H9 (cell line): Measurements from ENCODE around the gene DND1. TPM values are rescaled to one million over a fixed set of nuclear protein-coding genes. Genes with fewer than 3 reads are reported as not detected.

Experiments used
- DNase-seq: peaks from one replicate; pipeline ENCODE4 v3.0.0-alpha.2; 2017
- H2AFZ ChIP-seq: one replicate; pipeline ENCODE4 v1.6.1; 2013; ENCODE audit warnings: mild to moderate bottlenecking, low read length, control low read depth, moderate library complexity
- H2AK5ac ChIP-seq: 2 replicates; pipeline ENCODE4 v1.6.1; 2013; ENCODE audit warnings: low read length, control low read depth, mixed read lengths; ENCODE audit not compliant: insufficient read length
- H2BK120ac ChIP-seq: one replicate; pipeline ENCODE4 v1.6.1; 2013; ENCODE audit warnings: low read depth, mild to moderate bottlenecking, low read length, control low read depth, inconsistent platforms; ENCODE audit not compliant: poor library complexity, severe bottlenecking
- H2BK12ac ChIP-seq: 2 replicates; pipeline ENCODE4 v1.6.1; 2013; ENCODE audit warnings: low read length, control low read depth, mixed read lengths, low read depth; ENCODE audit not compliant: insufficient read length
- H2BK15ac ChIP-seq: 2 replicates; pipeline ENCODE4 v1.6.1; 2013; ENCODE audit warnings: low read depth, low read length, control low read depth
- H2BK20ac ChIP-seq: one replicate; pipeline ENCODE4 v1.6.1; 2013; ENCODE audit warnings: low read depth, mild to moderate bottlenecking, low read length, control low read depth, inconsistent platforms; ENCODE audit not compliant: poor library complexity, severe bottlenecking
- H2BK5ac ChIP-seq: 2 replicates; pipeline ENCODE4 v1.6.1; 2013; ENCODE audit warnings: low read length, control low read depth, mixed read lengths; ENCODE audit not compliant: insufficient read length
- H3K14ac ChIP-seq: 2 replicates; pipeline ENCODE4 v1.6.1; 2013; ENCODE audit warnings: low read length, control low read depth; ENCODE audit not compliant: insufficient read depth
- H3K18ac ChIP-seq: 2 replicates; pipeline ENCODE4 v1.6.1; 2013; ENCODE audit warnings: low read depth, mild to moderate bottlenecking, mixed read lengths, low read length, control low read depth; ENCODE audit not compliant: insufficient read length
- H3K23ac ChIP-seq: 2 replicates; pipeline ENCODE4 v1.6.1; 2013; ENCODE audit warnings: low read length, control low read depth, mixed read lengths, low read depth; ENCODE audit not compliant: insufficient read length
- H3K23me2 ChIP-seq: 2 replicates; pipeline ENCODE4 v1.6.1; 2013; ENCODE audit warnings: low read depth, mild to moderate bottlenecking, mixed read lengths, low read length, control low read depth; ENCODE audit not compliant: insufficient read length, poor library complexity, severe bottlenecking
- H3K27ac ChIP-seq: 2 replicates; pipeline ENCODE4 v1.5.1; 2013; ENCODE audit warnings: low read length, control low read depth, mixed read lengths, low read depth; ENCODE audit not compliant: insufficient read length
- H3K27me3 ChIP-seq: 2 replicates; pipeline ENCODE4 v1.6.1; 2013; ENCODE audit warnings: low read length, control low read depth, inconsistent platforms; ENCODE audit not compliant: insufficient read depth
- H3K4ac ChIP-seq: 2 replicates; pipeline ENCODE4 v1.6.1; 2013; ENCODE audit warnings: low read depth, mild to moderate bottlenecking, control low read depth, inconsistent platforms, low read length, moderate library complexity
- H3K4me1 ChIP-seq: 2 replicates; pipeline ENCODE4 v1.6.1; 2013; ENCODE audit warnings: low read length, control low read depth, inconsistent platforms; ENCODE audit not compliant: insufficient read depth
- H3K4me2 ChIP-seq: 2 replicates; pipeline ENCODE4 v1.6.1; 2013; ENCODE audit warnings: low read length, control low read depth, mixed read lengths; ENCODE audit not compliant: insufficient read length, insufficient read depth
- H3K56ac ChIP-seq: 2 replicates; pipeline ENCODE4 v1.6.1; 2013; ENCODE audit warnings: low read depth, mild to moderate bottlenecking, mixed read lengths, low read length, control low read depth; ENCODE audit not compliant: insufficient read length
- H3K79me1 ChIP-seq: 2 replicates; pipeline ENCODE4 v1.6.1; 2013; ENCODE audit warnings: low read depth, mild to moderate bottlenecking, moderate library complexity, low read length, control low read depth, inconsistent platforms; ENCODE audit not compliant: insufficient read depth, poor library complexity, severe bottlenecking
- H3K79me2 ChIP-seq: 2 replicates; pipeline ENCODE4 v1.6.1; 2013; ENCODE audit warnings: low read length, control low read depth, inconsistent platforms; ENCODE audit not compliant: insufficient read depth
- H3K9ac ChIP-seq: 2 replicates; pipeline ENCODE4 v1.6.1; 2013; ENCODE audit warnings: low read length, control low read depth, mixed read lengths; ENCODE audit not compliant: insufficient read length; ENCODE audit errors: extremely low read depth
- H3K9me3 ChIP-seq: one replicate; pipeline ENCODE4 v1.6.1; 2013; ENCODE audit warnings: low read depth, low read length, inconsistent platforms; ENCODE audit not compliant: control insufficient read depth
- H3T11ph ChIP-seq: one replicate; pipeline ENCODE4 v1.6.1; 2013; ENCODE audit warnings: mild to moderate bottlenecking, low read length, control low read depth, inconsistent platforms
- H4K20me1 ChIP-seq: one replicate; pipeline ENCODE4 v1.6.1; 2013; ENCODE audit not compliant: control insufficient read depth, insufficient read length, insufficient read depth
- H4K5ac ChIP-seq: 2 replicates; pipeline ENCODE4 v1.6.1; 2013; ENCODE audit warnings: low read depth, mild to moderate bottlenecking, mixed read lengths, low read length, control low read depth; ENCODE audit not compliant: insufficient read length
- H4K8ac ChIP-seq: replicated peaks from 2 replicates; pipeline ENCODE4 v1.6.1; 2013; ENCODE audit warnings: low read length, control low read depth, mixed read lengths, low read depth; ENCODE audit not compliant: insufficient read length
- H4K91ac ChIP-seq: 2 replicates; pipeline ENCODE4 v1.6.1; 2013; ENCODE audit warnings: low read depth, mild to moderate bottlenecking, moderate library complexity, mixed read lengths, low read length, control low read depth; ENCODE audit not compliant: insufficient read length
- H3K27ac Mint-ChIP-seq, 3 experiments: 2 replicates in 2 of 3; 3 replicates in 1 of 3; pipeline ENCODE4 v1.8.0; 2020 to 2021; ENCODE audit warnings: mixed read lengths in 3 of 3, mild to moderate bottlenecking in 1 of 3, moderate library complexity in 1 of 3
- H3K27me3 Mint-ChIP-seq: 2 replicates; pipeline ENCODE4 v1.8.0; 2021; ENCODE audit warnings: low read depth, mild to moderate bottlenecking, moderate library complexity, mixed read lengths
- H3K36me3 Mint-ChIP-seq, 3 experiments: 2 replicates in 2 of 3; 3 replicates in 1 of 3; pipeline ENCODE4 v1.8.0; 2020 to 2021; ENCODE audit warnings: low read depth in 3 of 3, mixed read lengths in 3 of 3; ENCODE audit not compliant: insufficient read depth in 1 of 3
- H3K4me1 Mint-ChIP-seq, 2 experiments: 2 replicates each; pipeline ENCODE4 v1.8.0; 2020; ENCODE audit warnings: mixed read lengths in 2 of 2
- H3K4me3 Mint-ChIP-seq, 2 experiments: 2 replicates in 1 of 2; 3 replicates in 1 of 2; pipeline ENCODE4 v1.8.0; 2020 to 2021; ENCODE audit warnings: mild to moderate bottlenecking in 2 of 2, mixed read lengths in 2 of 2, moderate library complexity in 1 of 2
- H3K9me3 Mint-ChIP-seq, 2 experiments: 2 replicates in 1 of 2; 3 replicates in 1 of 2; pipeline ENCODE4 v1.8.0; 2020; ENCODE audit warnings: mild to moderate bottlenecking in 2 of 2, mixed read lengths in 2 of 2, moderate library complexity in 1 of 2
- CTCF ChIP-seq: fragments of 200-600 bp; sonication (generic); conservative IDR thresholded peaks from 3 replicates; pipeline ENCODE4 v1.8.0; 2021; ENCODE audit warnings: antibody characterized with exemption, mild to moderate bottlenecking
- WGBS: extraction: QIAGEN DNeasy Blood & Tissue Kit; methylation state at CpG from one replicate; pipeline ENCODE4 v1.1.7; 2013; ENCODE audit warnings: missing lambda C conversion rate, low lambda C conversion rate, mixed read lengths; ENCODE audit not compliant: insufficient read length; ENCODE audit errors: extremely low coverage; 5-methylcytosine and 5-hydroxymethylcytosine counted together
- total RNA-seq: library from RNA; stranded (reverse); gene quantifications from 2 replicates; pipeline ENCODE4 v1.2.1, GENCODE V29; 2021

The DND1 gene
- total RNA-seq, 1 experiment from 2014 or later = 2.4 TPM

GRCh38 chr5:140672455-140673186 is 755 bp downstream of the DND1 start:
- Histone ChIP-seq H2BK120ac (no peak overlapping the region), H3T11ph (no peak overlapping the region), H3K9ac (no peak overlapping the region), H2AK5ac (no peak overlapping the region), H3K4me1 (no peaks in the 10 kb centered on the region), H2AFZ (no peak overlapping the region), H3K4ac (no peak overlapping the region), H3K14ac (no peak overlapping the region), H3K23ac (no peak overlapping the region), H4K20me1 (no peaks in the 10 kb centered on the region), H3K27me3 (no peaks in the 10 kb centered on the region), H2BK20ac (no peak overlapping the region), H2BK5ac (no peak overlapping the region), H2BK12ac (no peak overlapping the region), H3K4me2 (no peak overlapping the region), H2BK15ac (no peak overlapping the region), H4K5ac (no peak overlapping the region), H4K91ac (no peak overlapping the region), H3K79me2 (no peaks in the 10 kb centered on the region), H3K18ac (no peak overlapping the region), H3K56ac (no peak overlapping the region), H3K23me2 (no peaks in the 10 kb centered on the region), H4K8ac (no peak overlapping the region), H3K27ac (no peak overlapping the region), H3K79me1 (no peaks in the 10 kb centered on the region), H3K9me3 (no peaks in the 10 kb centered on the region)
- no CpG with 5 or more reads among the region's 70 CpGs for WGBS
- no peak overlapping the region for H3K4me3 Mint-ChIP-seq
- no peaks in the 10 kb centered on the region for H3K9me3 Mint-ChIP-seq
- TF ChIP-seq CTCF = no peak
- peaks cover 28 to 81% (median 55%) of the 10 kb centered on the region in 3 experiments for H3K36me3 Mint-ChIP-seq
- H3K4me1 Mint-ChIP-seq = peaks cover 0 to 6% of the 10 kb centered on the region in 2 experiments; a peak in 1 of 4 replicates
- DNase-seq = peak; percentile 69
- no peaks in the 10 kb centered on the region for H3K27me3 Mint-ChIP-seq
- H3K27ac Mint-ChIP-seq = no peak overlapping the region
